SK-N-MC (cell line): ENCODE data around the gene GNA15.

Source experiments
- EZH2 ChIP-seq: fragments of 200-600 bp; sonication (generic); IDR thresholded peaks from one replicate; pipeline ENCODE4 v1.6.1; 2017; ENCODE audit warnings: antibody characterized with exemption
- POLR2AphosphoS5 ChIP-seq: IDR thresholded peaks from 2 replicates; pipeline ENCODE4 v1.6.1; 2012; ENCODE audit warnings: mild to moderate bottlenecking, low read depth, low read length, borderline replicate concordance

GRCh38 chr19:3188627-3189596 is 53.1 kb downstream of the GNA15 start:
- TF ChIP-seq POLR2AphosphoS5 (no peak), EZH2 (no peak)
